ENCODE measurements around the gene HTT. TPM values are rescaled to one million over a fixed set of nuclear protein-coding genes. Genes with fewer than 3 reads are reported as not detected.

The HTT gene
- total RNA-seq, 1 experiment from 2014 or later = 64.4 TPM

GRCh38 chr4:3291969-3292570 lies 217.6 kb downstream of the HTT start:
- Histone ChIP-seq H3K14ac (ENCODE audit: insufficient read depth, low read length) (no peak overlapping the region), H3K23me2 (ENCODE audit: insufficient read length, low read depth, low read length, poor library complexity, severe bottlenecking) (peaks cover 16% of the 10 kb centered on the region), H3K4me2 (ENCODE audit: insufficient read depth, insufficient read length, low read length) (peak overlapping the region; percentile 71), H4K5ac (ENCODE audit: insufficient read length, low read depth, low read length) (no peak overlapping the region), H3K4me1 (ENCODE audit: insufficient read depth, low read length) (no peaks in the 10 kb centered on the region), H3K79me1 (ENCODE audit: insufficient read depth, low read depth, low read length, poor library complexity, severe bottlenecking) (no peaks in the 10 kb centered on the region), H2BK15ac (ENCODE audit: low read depth, low read length) (no peak overlapping the region), H3K23ac (ENCODE audit: insufficient read length, low read depth, low read length) (no peak overlapping the region), H3K9ac (ENCODE audit: extremely low read depth, insufficient read length, low read length) (no peak overlapping the region), H3K79me2 (ENCODE audit: insufficient read depth, low read length) (no peaks in the 10 kb centered on the region), H2AK5ac (ENCODE audit: insufficient read length, low read length) (no peak overlapping the region), H4K8ac (replicated peaks; ENCODE audit: insufficient read length, low read depth, low read length) (no peak overlapping the region), H3K27ac (ENCODE audit: insufficient read length, low read depth, low read length) (no peak overlapping the region), H3K18ac (ENCODE audit: insufficient read length, low read depth, low read length) (no peak overlapping the region), H4K20me1 (ENCODE audit: control insufficient read depth, insufficient read depth, insufficient read length) (no peaks in the 10 kb centered on the region), H2BK12ac (ENCODE audit: insufficient read length, low read depth, low read length) (no peak overlapping the region), H2BK120ac (ENCODE audit: low read depth, low read length, poor library complexity, severe bottlenecking) (no peak overlapping the region), H3K9me3 (ENCODE audit: control insufficient read depth, low read depth, low read length) (no peaks in the 10 kb centered on the region), H2BK20ac (ENCODE audit: low read depth, low read length, poor library complexity, severe bottlenecking) (no peak overlapping the region), H3K27me3 (ENCODE audit: insufficient read depth, low read length) (no peaks in the 10 kb centered on the region; the same call in 1 of the 2 replicates), H2AFZ (ENCODE audit: low read length) (no peak overlapping the region), H4K91ac (ENCODE audit: insufficient read length, low read depth, low read length) (no peak overlapping the region), H3T11ph (ENCODE audit: low read length) (no peak overlapping the region), H3K4ac (ENCODE audit: low read depth, low read length) (no peak overlapping the region), H3K56ac (ENCODE audit: insufficient read length, low read depth, low read length) (no peak overlapping the region), H2BK5ac (ENCODE audit: insufficient read length, low read length) (no peak overlapping the region)
- Mint-ChIP-seq H3K27ac (no peak overlapping the region), H3K4me3 (peak overlapping the region; percentile 79 to 88), H3K4me1 (peaks cover 26 to 35% of the 10 kb centered on the region in 2 experiments), H3K9me3 (no peaks in the 10 kb centered on the region), H3K36me3 (ENCODE audit: insufficient read depth in 1 of 3, low read depth in 3 of 3) (no peaks in the 10 kb centered on the region; a peak in 1 of 7 replicates), H3K27me3 (ENCODE audit: low read depth) (peaks cover 25% of the 10 kb centered on the region)
- DNase-seq = peak; percentile 53
- WGBS (ENCODE audit: extremely low coverage, insufficient read length, low lambda C conversion rate) = no CpG with 5 or more reads among the region's 60 CpGs
- no peak for TF ChIP-seq CTCF (conservative IDR thresholded peaks at IDR 0.05)
